ENCODE measurements around the gene SLC22A25. TPM values are rescaled to one million over a fixed set of nuclear protein-coding genes. Genes with fewer than 3 reads are reported as not detected.
"Not testable (repeated sequence)": the region's sequence is repeated elsewhere in the genome, so short reads cannot be mapped to it uniquely, and the experiment has no call there.

Gene SLC22A25
- polyA plus RNA-seq, 3 donors, result not detected

- DNase-seq, result not testable (repeated sequence)
These were observed 7.6 kb downstream of the SLC22A25 start for GRCh38 chr11:63235471-63236461.

GRCh38 chr11:63229815-63230214, 13.6 kb downstream of the SLC22A25 start:
- no peak for DNase-seq

GRCh38 chr11:63227521-63228107, 15.8 kb downstream of the SLC22A25 start:
- no peak for DNase-seq

DNA sequence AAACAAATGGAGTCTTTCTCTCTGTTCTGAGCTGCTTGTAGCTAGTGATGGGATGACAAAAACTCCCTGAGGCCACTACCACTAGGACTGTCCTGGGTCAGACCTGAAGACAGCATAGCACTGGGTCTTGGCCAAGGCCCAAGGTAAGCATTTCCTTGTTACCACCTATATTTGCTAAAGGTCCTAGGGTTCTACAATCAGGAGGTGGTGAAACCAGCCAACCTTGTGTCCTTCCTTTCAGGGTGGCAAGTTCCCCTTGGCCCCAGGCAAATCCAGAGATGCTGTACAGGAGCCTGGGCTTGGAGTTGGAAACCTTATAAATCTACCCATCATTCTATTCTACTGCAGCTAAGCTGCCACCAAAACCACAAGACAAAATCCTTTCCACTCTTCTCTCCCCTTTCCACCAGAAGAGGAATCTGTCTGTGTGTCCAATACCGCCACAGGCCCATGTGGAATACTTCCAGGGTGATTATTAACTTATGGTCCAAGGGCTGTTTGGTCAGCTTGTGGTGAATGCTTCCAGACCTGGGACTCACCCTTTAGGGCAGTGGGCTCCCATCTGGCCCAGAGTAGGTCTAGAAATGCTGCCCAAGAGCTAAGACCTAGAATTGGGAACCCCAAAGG, 16.8 kb downstream of the SLC22A25 start:
- DNase-seq, result no peak

DNA sequence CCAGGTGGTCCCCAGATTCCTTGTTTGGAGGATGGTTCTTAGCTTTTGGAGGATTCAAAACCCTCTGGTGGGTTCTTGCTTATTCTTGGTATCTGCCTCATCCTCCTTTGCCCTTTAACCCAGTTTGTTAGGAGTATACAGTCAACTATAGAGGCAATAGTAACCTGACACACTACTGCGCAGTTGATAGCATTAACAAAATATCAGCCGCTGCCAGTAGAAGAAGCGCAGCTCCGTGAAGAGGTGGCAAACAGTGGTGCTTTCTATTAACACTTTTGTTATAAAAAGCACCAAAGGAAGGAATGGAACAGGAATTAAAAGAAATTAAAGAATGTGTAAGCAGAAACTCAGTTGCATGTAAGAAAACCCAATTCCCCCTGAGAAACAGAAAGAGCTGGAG, 29.3 kb downstream of the SLC22A25 start:
- DNase-seq, result no peak

- no peak for DNase-seq
These were observed 30.7 kb downstream of the SLC22A25 start for GRCh38 chr11:63212742-63213141.

- no peak for DNase-seq
These were observed 33.3 kb downstream of the SLC22A25 start for GRCh38 chr11:63210111-63210510.

Other genes starting within 250 kb of the SLC22A25 start
- 10 to 100 TPM; 44.8 to 63.5 (median 60.6) TPM for gene SLC22A8, start 227.8 kb downstream of the SLC22A25 start, polyA plus RNA-seq (ENCODE audit: insufficient read length in 3 of 3)
- gene SLC22A24, start 99.4 kb downstream of the SLC22A25 start, polyA plus RNA-seq (ENCODE audit: insufficient read length in 3 of 3), result under 1 TPM; 0.68 to 0.84 (median 0.83) TPM
- under 1 TPM in 1 of 3 donors, not detected in 2; 0.03 TPM for gene SLC22A9, start 126.2 kb upstream of the SLC22A25 start, polyA plus RNA-seq (ENCODE audit: insufficient read length in 3 of 3)
- gene PLAAT5, start 247.6 kb upstream of the SLC22A25 start, polyA plus RNA-seq (ENCODE audit: insufficient read length in 3 of 3), result under 1 TPM; 0.26 to 0.50 (median 0.48) TPM

Measured in renal pelvis (tissue), 4 donors.